ENCODE measurements around the gene CWF19L1.

Gene CWF19L1

GRCh38 chr10:100245484-100246220, 21.8 kb downstream of the CWF19L1 start:
- DNase-seq, result no peak

DNA sequence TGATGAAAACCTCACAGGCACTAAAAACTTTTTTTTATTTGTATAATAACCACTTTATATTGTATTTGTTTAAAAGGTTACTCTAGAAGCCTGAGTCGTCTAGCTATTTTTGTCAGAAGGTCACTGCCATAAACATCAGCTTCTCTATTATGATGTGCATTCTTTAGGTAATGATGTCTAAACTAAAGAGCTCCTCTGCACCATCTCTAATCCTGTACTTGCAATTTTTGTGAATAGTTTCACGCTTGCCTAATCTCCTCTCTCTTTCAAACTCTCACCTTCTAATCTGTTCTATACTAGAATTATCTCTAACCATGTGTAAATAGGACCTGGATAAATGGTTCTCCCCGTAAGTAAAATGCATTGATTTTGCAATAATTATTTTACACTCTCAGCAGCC, 27.6 kb downstream of the CWF19L1 start:
- no peak for DNase-seq

DNA sequence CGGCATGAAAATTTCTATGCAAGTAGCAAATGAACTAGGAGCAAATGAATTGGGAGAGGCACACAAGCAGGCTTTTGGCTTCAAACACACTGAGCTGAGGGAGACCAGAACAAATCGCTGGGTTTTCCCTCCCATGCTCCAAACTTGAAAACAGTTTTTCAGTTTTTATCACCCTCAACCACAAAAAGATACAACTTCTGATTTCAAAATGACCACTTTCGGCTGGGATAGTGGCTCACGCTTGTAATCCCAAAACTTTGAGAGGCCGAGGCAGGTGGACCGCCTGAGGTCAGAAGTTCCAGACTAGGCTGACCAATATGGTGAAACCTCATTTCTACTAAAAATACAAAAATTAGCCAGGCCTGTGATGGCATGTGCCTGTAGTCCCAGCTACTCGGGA, 29.0 kb downstream of the CWF19L1 start:
- no peak for DNase-seq

DNA sequence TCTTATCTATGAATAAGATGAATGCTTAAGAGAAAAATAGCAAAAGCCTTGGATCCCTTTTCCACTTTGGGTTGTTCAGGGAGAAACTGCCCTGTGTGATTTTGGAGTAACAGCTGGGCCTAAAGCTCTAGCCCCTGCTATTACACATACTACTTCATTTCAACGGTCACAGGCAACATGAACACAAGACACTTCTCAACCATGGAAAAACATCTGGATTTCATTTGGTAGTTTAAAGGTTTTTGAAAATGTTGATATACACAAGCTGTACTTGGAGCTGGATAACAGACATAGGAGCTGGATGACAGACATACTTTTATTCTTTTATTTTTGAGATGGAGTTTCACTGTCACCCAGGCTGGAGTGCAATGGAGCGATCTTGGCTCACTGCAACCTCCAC, 35.3 kb downstream of the CWF19L1 start:
- DNase-seq, result no peak

DNA sequence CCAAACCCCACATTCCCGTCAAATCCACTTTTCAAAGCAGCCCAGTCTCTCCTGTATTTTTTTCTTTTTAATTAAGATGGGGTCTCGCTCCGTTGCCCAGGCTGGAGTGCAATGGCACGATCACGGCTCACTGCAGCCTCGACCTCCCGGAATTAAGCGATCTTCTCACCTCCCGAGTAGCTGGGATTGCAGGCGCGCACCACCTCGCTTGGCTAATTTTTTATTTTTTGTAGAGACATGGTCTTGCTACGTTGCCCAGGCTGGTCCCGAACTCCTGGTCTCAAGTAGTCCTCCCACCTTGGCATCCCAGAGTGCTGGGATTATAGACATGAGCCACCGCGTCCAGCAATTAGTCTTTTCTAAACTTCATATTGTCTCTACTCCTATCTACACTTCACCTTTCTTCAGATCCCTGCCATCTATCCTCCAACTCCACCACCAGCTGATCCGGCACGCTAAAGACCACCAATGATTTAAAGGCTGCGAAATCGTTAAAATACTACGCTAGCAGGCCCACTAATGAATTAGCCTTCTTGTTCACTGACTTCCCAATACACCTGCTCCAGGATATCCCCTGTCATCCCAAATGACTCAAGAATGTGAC, 37.5 kb downstream of the CWF19L1 start:
- DNase-seq, result no peak

GRCh38 chr10:100223879-100224278, 43.6 kb downstream of the CWF19L1 start:
- DNase-seq, result no peak

DNA sequence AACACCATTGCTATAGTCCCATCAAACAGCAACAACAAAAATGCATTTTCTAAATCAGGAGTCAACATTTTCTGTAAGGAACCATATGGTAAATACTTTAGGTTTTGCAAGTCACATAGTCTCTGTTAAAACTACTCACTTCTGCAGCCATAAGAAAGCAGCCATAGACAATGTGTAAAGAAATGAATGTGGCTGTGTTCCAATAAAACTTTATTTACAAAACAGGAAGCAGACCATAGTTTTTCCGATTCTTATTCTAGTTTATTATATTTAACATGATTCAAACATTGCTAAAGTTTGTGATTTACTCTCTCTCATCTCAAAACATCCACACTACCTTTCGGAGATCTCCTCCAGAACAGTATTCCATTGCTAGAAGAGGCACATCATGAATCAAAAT, 44.9 kb downstream of the CWF19L1 start:
- DNase-seq, result no peak

- DNase-seq, result no peak
Measured at GRCh38 chr10:100216006-100216405, 51.4 kb downstream of the CWF19L1 start.

DNA sequence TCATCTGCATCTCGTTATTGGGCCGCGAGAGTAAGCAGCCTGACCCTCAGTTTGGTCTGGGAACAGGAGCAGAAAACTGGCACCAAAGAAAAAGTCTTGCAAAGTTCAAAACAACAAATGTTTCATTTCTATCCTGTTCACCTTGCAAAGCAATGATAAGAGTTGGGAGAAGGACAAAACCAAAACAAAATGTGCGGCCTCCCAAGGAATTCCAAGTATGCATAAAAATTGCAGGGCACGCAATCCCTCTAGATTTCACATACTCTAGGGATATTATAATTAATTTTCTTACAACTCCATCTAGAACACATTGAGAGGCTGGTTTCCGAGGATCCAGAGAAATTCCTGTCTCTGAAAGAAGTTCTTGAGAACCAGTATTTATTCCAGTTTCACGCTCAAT, 58.1 kb downstream of the CWF19L1 start:
- DNase-seq, result no peak

DNA sequence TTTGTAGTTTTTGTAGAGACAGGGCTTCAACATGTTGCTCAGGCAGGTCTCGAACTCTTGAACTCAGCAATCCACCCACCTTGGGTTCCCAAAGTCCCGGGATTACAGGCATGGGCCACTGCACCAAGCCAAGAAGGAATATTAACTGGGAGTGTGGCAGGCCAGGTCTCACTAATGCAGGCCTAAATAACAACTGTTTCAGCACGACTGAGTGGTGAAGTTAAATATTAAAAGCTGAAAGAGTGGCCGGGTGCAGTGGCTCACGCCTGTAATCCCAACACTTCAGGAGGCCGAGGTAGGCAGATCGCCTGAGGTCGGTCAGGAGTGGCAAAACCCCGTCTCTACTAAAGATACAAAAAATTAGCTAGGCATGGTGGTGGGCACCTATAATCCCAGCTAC, 59.2 kb downstream of the CWF19L1 start:
- no peak for DNase-seq

- DNase-seq, result peak in 1 of 2 donors; percentile 46
Measured at GRCh38 chr10:100204370-100204769, 63.1 kb downstream of the CWF19L1 start.

GRCh38 chr10:100201549-100201948, 65.9 kb downstream of the CWF19L1 start:
- no peak for DNase-seq

GRCh38 chr10:100194711-100195110, 72.7 kb downstream of the CWF19L1 start:
- DNase-seq, result no peak

DNA sequence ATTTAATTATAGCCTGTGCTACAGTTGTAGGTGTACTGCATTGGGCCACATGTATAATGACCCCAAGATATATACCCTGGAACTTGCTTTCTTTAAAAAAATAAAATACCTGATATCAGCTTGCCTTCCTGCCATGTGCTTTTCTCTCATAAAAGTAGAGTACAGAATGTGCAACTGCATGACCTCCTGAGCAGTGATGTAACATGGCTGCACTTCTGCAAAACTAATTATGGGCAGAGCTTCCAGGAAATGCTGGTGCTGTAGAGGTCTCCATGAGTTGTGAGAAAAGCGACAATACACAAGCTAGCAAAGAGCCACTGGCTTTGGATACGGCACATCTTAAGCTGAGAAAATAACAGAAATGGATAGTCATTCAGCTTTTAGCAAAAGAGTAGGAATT, 75.1 kb downstream of the CWF19L1 start:
- DNase-seq, result peak in 1 of 2 donors; percentile 48

GRCh38 chr10:100186253-100187212, 80.9 kb downstream of the CWF19L1 start:
- DNase-seq, result no peak

GRCh38 chr10:100185364-100186252, 81.8 kb downstream of the CWF19L1 start, which contains the start of gene ERLIN1:
Gene ERLIN1, minus strand, starts transcription at chr10:100186029. Its CDS starts 403 bp downstream, at chr10:100185626.
- DNase-seq, result peak; percentile 88 to 92

GRCh38 chr10:100184840-100185239, 82.6 kb downstream of the CWF19L1 start:
- no peak for DNase-seq

- DNase-seq, result no peak
Measured at GRCh38 chr10:100184426-100184825, 83.0 kb downstream of the CWF19L1 start.

- peak in 1 of 2 donors; percentile 5 for DNase-seq
Measured at GRCh38 chr10:100183481-100183880, 84.0 kb downstream of the CWF19L1 start.

- DNase-seq, result no peak
Measured at GRCh38 chr10:100182908-100183307, 84.5 kb downstream of the CWF19L1 start.

All from CD4-positive, alpha-beta T cell treated with Interferon alpha-2 for 1 hour (primary cell).